Measurements from ENCODE around the gene GFRA1.

DNA sequence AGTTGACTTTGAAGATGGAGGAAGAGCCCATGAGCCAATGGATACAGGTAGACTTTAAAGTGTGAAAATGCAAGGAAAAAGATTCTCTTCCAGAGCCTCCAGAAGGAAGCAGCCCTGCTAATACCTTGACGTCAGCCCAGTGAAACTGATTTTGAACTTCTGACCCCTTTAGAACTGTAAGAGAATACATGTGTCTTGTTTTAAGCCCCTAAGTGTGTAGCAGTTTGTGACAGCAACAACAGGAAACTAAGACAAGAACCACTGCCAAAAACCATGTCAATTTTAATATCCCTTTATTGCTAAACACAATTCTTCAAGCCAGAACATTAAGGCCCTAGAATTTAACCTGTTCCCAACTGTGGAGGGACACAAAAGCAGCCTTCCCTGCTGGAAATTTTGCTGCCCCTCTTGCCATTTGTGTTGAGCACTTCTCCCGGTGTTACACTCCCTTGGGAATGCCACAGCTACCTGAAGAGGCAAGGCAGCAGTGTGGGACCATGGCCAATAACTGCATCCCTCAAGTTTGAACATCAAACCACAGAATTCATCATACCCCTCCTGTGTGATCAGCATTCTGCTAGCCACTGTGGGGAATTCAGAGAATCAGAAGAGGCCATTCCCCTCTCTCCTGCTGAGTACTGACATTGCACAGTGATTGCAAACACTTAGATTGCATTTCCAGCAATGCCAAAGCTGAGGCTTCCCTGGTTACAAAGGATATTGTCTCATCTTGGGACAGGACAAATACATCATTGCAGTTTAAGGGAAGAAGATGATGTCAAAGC lies 38.9 kb upstream of the GFRA1 start:
- no peak for TF ChIP-seq EZH2phosphoT487 (conservative IDR thresholded peaks at IDR 0.05; ENCODE audit: low read length)
- TF ChIP-seq, protein P1, sequence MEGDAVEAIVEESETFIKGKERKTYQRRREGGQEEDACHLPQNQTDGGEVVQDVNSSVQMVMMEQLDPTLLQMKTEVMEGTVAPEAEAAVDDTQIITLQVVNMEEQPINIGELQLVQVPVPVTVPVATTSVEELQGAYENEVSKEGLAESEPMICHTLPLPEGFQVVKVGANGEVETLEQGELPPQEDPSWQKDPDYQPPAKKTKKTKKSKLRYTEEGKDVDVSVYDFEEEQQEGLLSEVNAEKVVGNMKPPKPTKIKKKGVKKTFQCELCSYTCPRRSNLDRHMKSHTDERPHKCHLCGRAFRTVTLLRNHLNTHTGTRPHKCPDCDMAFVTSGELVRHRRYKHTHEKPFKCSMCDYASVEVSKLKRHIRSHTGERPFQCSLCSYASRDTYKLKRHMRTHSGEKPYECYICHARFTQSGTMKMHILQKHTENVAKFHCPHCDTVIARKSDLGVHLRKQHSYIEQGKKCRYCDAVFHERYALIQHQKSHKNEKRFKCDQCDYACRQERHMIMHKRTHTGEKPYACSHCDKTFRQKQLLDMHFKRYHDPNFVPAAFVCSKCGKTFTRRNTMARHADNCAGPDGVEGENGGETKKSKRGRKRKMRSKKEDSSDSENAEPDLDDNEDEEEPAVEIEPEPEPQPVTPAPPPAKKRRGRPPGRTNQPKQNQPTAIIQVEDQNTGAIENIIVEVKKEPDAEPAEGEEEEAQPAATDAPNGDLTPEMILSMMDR (IDR thresholded peaks at IDR 0.05; ENCODE audit: insufficient read depth, low read length, poor library complexity, severe bottlenecking), result no peak
